Type B pancreatic cell (in vitro differentiated cells): ENCODE measurements around the gene COX4I2. TPM values are rescaled to one million over a fixed set of nuclear protein-coding genes. Genes with fewer than 3 reads are reported as not detected.

ENCODE experiments used
- DNase-seq: peaks from one replicate; pipeline ENCODE4 v3.0.0; 2021; ENCODE audit warnings: mixed read lengths; ENCODE audit not compliant: unreplicated experiment; ENCODE audit errors: extremely low spot score
- H3K27ac Mint-ChIP-seq: 2 replicates; pipeline ENCODE4 v1.8.0; 2021; ENCODE audit warnings: mild to moderate bottlenecking, mixed read lengths
- H3K27me3 Mint-ChIP-seq: 2 replicates; pipeline ENCODE4 v1.8.0; 2021; ENCODE audit warnings: mixed read lengths
- H3K36me3 Mint-ChIP-seq: 2 replicates; pipeline ENCODE4 v1.8.0; 2021; ENCODE audit warnings: mixed read lengths
- H3K4me1 Mint-ChIP-seq: one replicate; pipeline ENCODE4 v1.8.0; 2021; ENCODE audit warnings: mixed read lengths; ENCODE audit not compliant: unreplicated experiment
- H3K4me3 Mint-ChIP-seq: 2 replicates; pipeline ENCODE4 v1.8.0; 2021; ENCODE audit warnings: mild to moderate bottlenecking, mixed read lengths
- H3K9me3 Mint-ChIP-seq: 2 replicates; pipeline ENCODE4 v1.8.0; 2021; ENCODE audit warnings: mixed read lengths
- CTCF ChIP-seq: fragments of 200-600 bp; sonication (generic); conservative IDR thresholded peaks from 2 replicates; pipeline ENCODE4 v1.5.0; 2021; ENCODE audit warnings: antibody characterized with exemption, mild to moderate bottlenecking
- total RNA-seq: library from RNA; stranded (reverse); gene quantifications from 2 replicates; pipeline ENCODE4 v1.2.1, GENCODE V29; 2021; ENCODE audit warnings: low replicate concordance

Gene COX4I2
- total RNA-seq, 1 donor from 2014 or later: not detected

GRCh38 chr20:31632548-31633338 is 5.0 kb upstream of the COX4I2 start:
- Mint-ChIP-seq H3K4me1 (no peaks in the 10 kb centered on the region), H3K4me3 (no peak overlapping the region), H3K9me3 (no peaks in the 10 kb centered on the region), H3K36me3 (no peaks in the 10 kb centered on the region), H3K27ac (no peak overlapping the region), H3K27me3 (no peaks in the 10 kb centered on the region)
- no peak for TF ChIP-seq CTCF
- DNase-seq: no peak

- no peaks in the 10 kb centered on the region for H3K27me3 Mint-ChIP-seq
- TF ChIP-seq CTCF: no peak
- H3K4me3 Mint-ChIP-seq: no peak overlapping the region
- no peaks in the 10 kb centered on the region for H3K36me3 Mint-ChIP-seq
- no peaks in the 10 kb centered on the region for H3K4me1 Mint-ChIP-seq
- no peak overlapping the region for H3K27ac Mint-ChIP-seq
- no peaks in the 10 kb centered on the region for H3K9me3 Mint-ChIP-seq
- DNase-seq: no peak
These were observed 4.3 kb upstream of the COX4I2 start for GRCh38 chr20:31633339-31633914.

GRCh38 chr20:31638317-31638716 is 605 bp downstream of the COX4I2 start:
- no peaks in the 10 kb centered on the region for H3K27me3 Mint-ChIP-seq
- no peak for TF ChIP-seq CTCF
- no peak for DNase-seq
- no peak overlapping the region for H3K27ac Mint-ChIP-seq
- no peaks in the 10 kb centered on the region for H3K9me3 Mint-ChIP-seq
- no peaks in the 10 kb centered on the region for H3K36me3 Mint-ChIP-seq
- H3K4me3 Mint-ChIP-seq: no peak overlapping the region
- H3K4me1 Mint-ChIP-seq: no peaks in the 10 kb centered on the region

DNA sequence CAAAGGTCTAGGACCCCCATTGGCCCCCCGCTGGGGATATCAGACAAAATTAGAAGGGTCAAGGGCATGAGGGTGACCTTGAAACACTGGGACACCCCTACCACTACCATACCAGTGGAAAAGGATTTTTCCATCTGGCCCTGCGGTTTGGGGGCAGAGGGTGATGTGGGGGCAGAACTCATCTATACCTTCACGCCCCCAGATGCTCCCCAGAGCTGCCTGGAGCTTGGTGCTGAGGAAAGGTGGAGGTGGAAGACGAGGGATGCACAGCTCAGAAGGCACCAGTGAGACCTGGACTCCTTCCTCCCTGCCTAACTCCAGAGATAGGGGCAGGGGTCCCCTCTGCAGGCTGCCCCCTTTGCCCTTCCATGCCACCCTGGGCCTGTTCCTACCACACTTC is 1.1 kb downstream of the COX4I2 start:
- no peak overlapping the region for H3K4me3 Mint-ChIP-seq
- H3K9me3 Mint-ChIP-seq: no peaks in the 10 kb centered on the region
- H3K36me3 Mint-ChIP-seq: no peaks in the 10 kb centered on the region
- no peak overlapping the region for H3K27ac Mint-ChIP-seq
- no peak for DNase-seq
- H3K27me3 Mint-ChIP-seq: no peaks in the 10 kb centered on the region
- TF ChIP-seq CTCF: no peak
- no peaks in the 10 kb centered on the region for H3K4me1 Mint-ChIP-seq

DNA sequence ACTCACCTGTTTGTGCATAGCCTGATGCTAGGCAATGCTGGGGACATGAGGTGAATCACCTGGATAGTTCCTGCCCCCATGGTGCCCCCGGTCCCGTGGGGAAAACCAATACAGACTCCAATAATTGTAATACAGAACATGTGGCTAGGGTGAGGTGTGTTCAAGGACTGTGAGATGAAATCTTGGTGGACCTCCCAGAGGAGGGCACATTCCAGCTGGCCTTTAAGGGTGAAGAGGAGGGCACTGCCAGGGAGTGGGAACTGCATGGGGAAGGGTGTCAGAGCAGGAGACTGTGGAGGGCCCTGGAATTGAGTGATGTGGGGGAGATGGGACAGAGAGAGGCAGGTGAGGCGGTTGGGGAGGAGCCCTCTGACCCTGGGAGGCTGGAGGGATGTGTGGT is 2.5 kb downstream of the COX4I2 start:
- no peak for DNase-seq
- Mint-ChIP-seq H3K9me3 (no peaks in the 10 kb centered on the region), H3K27ac (peak overlapping the region; percentile 40), H3K4me1 (peaks cover 7% of the 10 kb centered on the region), H3K36me3 (no peaks in the 10 kb centered on the region), H3K27me3 (no peaks in the 10 kb centered on the region), H3K4me3 (no peak overlapping the region)
- no peak for TF ChIP-seq CTCF
